ENCODE data around the gene SLC35E3. TPM values are rescaled to one million over a fixed set of nuclear protein-coding genes. Genes with fewer than 3 reads are reported as not detected.
"Not testable (repeated sequence)": the region's sequence is repeated elsewhere in the genome, so short reads cannot be mapped to it uniquely, and the experiment has no call there.

The SLC35E3 gene
- total RNA-seq, 1 donor: 5.8 TPM

- DNase-seq (ENCODE audit: insufficient read length, low spot score, missing footprints): no peak
- no peaks in the 10 kb centered on the region for H3K9me3 ChIP-seq (ENCODE audit: low read depth, low read length)
- no peak for TF ChIP-seq CTCF (IDR thresholded peaks at IDR 0.05; ENCODE audit: extremely low read depth, low read depth, low read length)
- H3K27ac ChIP-seq (ENCODE audit: low read depth, low read length): peak overlapping the region; percentile 98
- H3K4me2 ChIP-seq (ENCODE audit: insufficient read depth, low read length): peak overlapping the region; percentile 91
- peaks cover 60% of the 10 kb centered on the region for H3K79me2 ChIP-seq (ENCODE audit: insufficient read depth, low read length)
- H2AFZ ChIP-seq (ENCODE audit: low read length): no peak overlapping the region
- peak overlapping the region; percentile 100 for H3K4me3 ChIP-seq (ENCODE audit: insufficient read depth, low read length)
- peaks cover 16% of the 10 kb centered on the region for H3K4me1 ChIP-seq (ENCODE audit: insufficient read depth, low read length)
- H3K36me3 ChIP-seq (ENCODE audit: insufficient read depth, low read length): peaks cover 45% of the 10 kb centered on the region
- peaks cover 18% of the 10 kb centered on the region for H4K20me1 ChIP-seq (ENCODE audit: insufficient read depth, low read length)
- no peaks in the 10 kb centered on the region for H3K27me3 ChIP-seq (ENCODE audit: insufficient read depth, low read length)
Observed at GRCh38 chr12:68809190-68810026, 63.4 kb downstream of the SLC35E3 start.

- peak overlapping the region; percentile 91 for H3K4me2 ChIP-seq (ENCODE audit: insufficient read depth, low read length)
- H3K4me3 ChIP-seq (ENCODE audit: insufficient read depth, low read length): peak overlapping the region; percentile 100
- H3K4me1 ChIP-seq (ENCODE audit: insufficient read depth, low read length): peaks cover 16% of the 10 kb centered on the region
- not testable (repeated sequence) for H3K9me3 ChIP-seq (ENCODE audit: low read depth, low read length); DNase-seq (ENCODE audit: insufficient read length, low spot score, missing footprints); H2AFZ ChIP-seq (ENCODE audit: low read length); H3K27me3 ChIP-seq (ENCODE audit: insufficient read depth, low read length)
- H4K20me1 ChIP-seq (ENCODE audit: insufficient read depth, low read length): peaks cover 24% of the 10 kb centered on the region
- peaks cover 66% of the 10 kb centered on the region for H3K79me2 ChIP-seq (ENCODE audit: insufficient read depth, low read length)
- H3K27ac ChIP-seq (ENCODE audit: low read depth, low read length): peak overlapping the region; percentile 36
- peaks cover 51% of the 10 kb centered on the region for H3K36me3 ChIP-seq (ENCODE audit: insufficient read depth, low read length)
Observed at GRCh38 chr12:68810027-68810389, 64.0 kb downstream of the SLC35E3 start.

GRCh38 chr12:68811573-68811972 lies 65.6 kb downstream of the SLC35E3 start:
- not testable (repeated sequence) for H2AFZ ChIP-seq (ENCODE audit: low read length); H3K27ac ChIP-seq (ENCODE audit: low read depth, low read length); H3K9me3 ChIP-seq (ENCODE audit: low read depth, low read length); DNase-seq (ENCODE audit: insufficient read length, low spot score, missing footprints); H3K27me3 ChIP-seq (ENCODE audit: insufficient read depth, low read length); H3K4me3 ChIP-seq (ENCODE audit: insufficient read depth, low read length)
- Histone ChIP-seq H3K4me1 (ENCODE audit: insufficient read depth, low read length) (peaks cover 16% of the 10 kb centered on the region), H3K36me3 (ENCODE audit: insufficient read depth, low read length) (peaks cover 67% of the 10 kb centered on the region), H3K79me2 (ENCODE audit: insufficient read depth, low read length) (peaks cover 82% of the 10 kb centered on the region), H3K4me2 (ENCODE audit: insufficient read depth, low read length) (peak overlapping the region; percentile 44), H4K20me1 (ENCODE audit: insufficient read depth, low read length) (peaks cover 33% of the 10 kb centered on the region)

GRCh38 chr12:68812553-68813241 lies 66.7 kb downstream of the SLC35E3 start:
- Histone ChIP-seq H2AFZ (ENCODE audit: low read length) (no peak overlapping the region), H3K4me1 (ENCODE audit: insufficient read depth, low read length) (peaks cover 12% of the 10 kb centered on the region), H4K20me1 (ENCODE audit: insufficient read depth, low read length) (peaks cover 36% of the 10 kb centered on the region), H3K27me3 (ENCODE audit: insufficient read depth, low read length) (no peaks in the 10 kb centered on the region), H3K27ac (ENCODE audit: low read depth, low read length) (no peak overlapping the region), H3K36me3 (ENCODE audit: insufficient read depth, low read length) (peaks cover 78% of the 10 kb centered on the region), H3K4me2 (ENCODE audit: insufficient read depth, low read length) (peak overlapping the region; percentile 59), H3K79me2 (ENCODE audit: insufficient read depth, low read length) (peaks cover 92% of the 10 kb centered on the region), H3K4me3 (ENCODE audit: insufficient read depth, low read length) (peak overlapping the region; percentile 33), H3K9me3 (ENCODE audit: low read depth, low read length) (no peaks in the 10 kb centered on the region)
- no peak for TF ChIP-seq CTCF (IDR thresholded peaks at IDR 0.05; ENCODE audit: extremely low read depth, low read depth, low read length)
- DNase-seq (ENCODE audit: insufficient read length, low spot score, missing footprints): peak; percentile 36
